ENCODE measurements around the gene EIF4G3.

EIF4G3 gene

GRCh38 chr1:20950679-20951078, 226.0 kb downstream of the EIF4G3 start:
- no peak overlapping the region for H3K4me3 ChIP-seq (ENCODE audit: low read depth, low read length)
- TF ChIP-seq CTCF (IDR thresholded peaks at IDR 0.05; ENCODE audit: borderline replicate concordance, insufficient read depth, low read depth, low read length): no peak

- TF ChIP-seq CTCF (IDR thresholded peaks at IDR 0.05; ENCODE audit: borderline replicate concordance, insufficient read depth, low read depth, low read length): no peak
- no peak overlapping the region for H3K4me3 ChIP-seq (ENCODE audit: low read depth, low read length)
Measured at GRCh38 chr1:20949871-20950590, 226.7 kb downstream of the EIF4G3 start.

GRCh38 chr1:20948101-20948500, 228.6 kb downstream of the EIF4G3 start:
- no peak for TF ChIP-seq CTCF (IDR thresholded peaks at IDR 0.05; ENCODE audit: borderline replicate concordance, insufficient read depth, low read depth, low read length)
- no peak overlapping the region for H3K4me3 ChIP-seq (ENCODE audit: low read depth, low read length)

- no peak for TF ChIP-seq CTCF (IDR thresholded peaks at IDR 0.05; ENCODE audit: borderline replicate concordance, insufficient read depth, low read depth, low read length)
- no peak overlapping the region for H3K4me3 ChIP-seq (ENCODE audit: low read depth, low read length)
Measured at GRCh38 chr1:20947409-20947808, 229.3 kb downstream of the EIF4G3 start.

GRCh38 chr1:20936621-20937020, 240.1 kb downstream of the EIF4G3 start:
- no peak for TF ChIP-seq CTCF (IDR thresholded peaks at IDR 0.05; ENCODE audit: borderline replicate concordance, insufficient read depth, low read depth, low read length)

GRCh38 chr1:20936216-20936615, 240.5 kb downstream of the EIF4G3 start:
- no peak overlapping the region for H3K4me3 ChIP-seq (ENCODE audit: low read depth, low read length)
- no peak for TF ChIP-seq CTCF (IDR thresholded peaks at IDR 0.05; ENCODE audit: borderline replicate concordance, insufficient read depth, low read depth, low read length)

More at GRCh38 chr1:20936621-20937020, 240.1 kb downstream of the EIF4G3 start:
- no peak overlapping the region for H3K4me3 ChIP-seq (ENCODE audit: low read depth, low read length)

- no peak overlapping the region for H3K4me3 ChIP-seq (ENCODE audit: low read depth, low read length)
- TF ChIP-seq CTCF (IDR thresholded peaks at IDR 0.05; ENCODE audit: borderline replicate concordance, insufficient read depth, low read depth, low read length): no peak
Measured at GRCh38 chr1:20935717-20936116, 241.0 kb downstream of the EIF4G3 start.
